ENCODE results near the gene EPS15.
"Not testable (repeated sequence)": the region's sequence is repeated elsewhere in the genome, so short reads cannot be mapped to it uniquely, and the experiment has no call there.

Gene EPS15

GRCh38 chr1:51464828-51465227 lies 54.2 kb downstream of the EPS15 start:
- no peak for DNase-seq (ENCODE audit: low read depth)

- DNase-seq (ENCODE audit: low read depth): no peak
These were observed 55.5 kb downstream of the EPS15 start for GRCh38 chr1:51463561-51463960.

GRCh38 chr1:51462289-51462688 lies 56.8 kb downstream of the EPS15 start:
- not testable (repeated sequence) for DNase-seq (ENCODE audit: low read depth)

- DNase-seq (ENCODE audit: low read depth): no peak
These were observed 64.5 kb downstream of the EPS15 start for GRCh38 chr1:51454554-51454953.

- DNase-seq (ENCODE audit: low read depth): no peak
These were observed 66.1 kb downstream of the EPS15 start for GRCh38 chr1:51453010-51453409.

- DNase-seq (ENCODE audit: low read depth): not testable (repeated sequence)
These were observed 70.1 kb downstream of the EPS15 start for GRCh38 chr1:51448844-51449454.

- DNase-seq (ENCODE audit: low read depth): no peak
These were observed 73.5 kb downstream of the EPS15 start for GRCh38 chr1:51445351-51446090.

GRCh38 chr1:51444534-51445192 lies 74.4 kb downstream of the EPS15 start:
- no peak for DNase-seq (ENCODE audit: low read depth)

- no peak for DNase-seq (ENCODE audit: low read depth)
These were observed 75.0 kb downstream of the EPS15 start for GRCh38 chr1:51444096-51444495.

- DNase-seq (ENCODE audit: low read depth): no peak
These were observed 75.5 kb downstream of the EPS15 start for GRCh38 chr1:51443555-51443954.

- DNase-seq (ENCODE audit: low read depth): no peak
These were observed 76.5 kb downstream of the EPS15 start for GRCh38 chr1:51442616-51443015.

- no peak for DNase-seq (ENCODE audit: low read depth)
These were observed 76.9 kb downstream of the EPS15 start for GRCh38 chr1:51442198-51442597.

GRCh38 chr1:51439895-51440294 lies 79.2 kb downstream of the EPS15 start:
- no peak for DNase-seq (ENCODE audit: low read depth)

- DNase-seq (ENCODE audit: low read depth): no peak
These were observed 80.0 kb downstream of the EPS15 start for GRCh38 chr1:51439053-51439452.

GRCh38 chr1:51437391-51437790 lies 81.7 kb downstream of the EPS15 start:
- not testable (repeated sequence) for DNase-seq (ENCODE audit: low read depth)

GRCh38 chr1:51435878-51436277 lies 83.2 kb downstream of the EPS15 start:
- DNase-seq (ENCODE audit: low read depth): no peak

GRCh38 chr1:51433972-51434510 lies 85.0 kb downstream of the EPS15 start:
- no peak for DNase-seq (ENCODE audit: low read depth)

- no peak for DNase-seq (ENCODE audit: low read depth)
These were observed 85.6 kb downstream of the EPS15 start for GRCh38 chr1:51433269-51433971.

GRCh38 chr1:51432146-51432545 lies 86.9 kb downstream of the EPS15 start:
- no peak for DNase-seq (ENCODE audit: low read depth)

GRCh38 chr1:51427438-51427837 lies 91.6 kb downstream of the EPS15 start:
- DNase-seq (ENCODE audit: low read depth): no peak

- no peak for DNase-seq (ENCODE audit: low read depth)
These were observed 93.1 kb downstream of the EPS15 start for GRCh38 chr1:51425955-51426354.

- no peak for DNase-seq (ENCODE audit: low read depth)
These were observed 93.8 kb downstream of the EPS15 start for GRCh38 chr1:51425273-51425672.
